IMR-90 (cell line): ENCODE results near the gene HNRNPM. TPM values are rescaled to one million over a fixed set of nuclear protein-coding genes. Genes with fewer than 3 reads are reported as not detected.
A peak's percentile ranks its signal among the peaks of the same experiment; 100 is the strongest.

Experiments
- ATAC-seq: fragments of 200-7000 bp; cut with Tn5 transposase; 2 replicates; pipeline ENCODE4 v1.9.1; 2020; ENCODE audit warnings: low read depth, mild to moderate bottlenecking, moderate library complexity
- BruUV-seq: library from RNA; stranded (reverse); fragments of 400-500 nt; replicated peaks from 2 replicates; lab custom pipeline; 2021; lab: Mats Ljungman, UMichigan
- CTCF ChIA-PET: fragments of 300-600 bp; formaldehyde crosslinking; extraction: SDS; loops from one replicate; lab custom pipeline; 2021; ENCODE audit warnings: antibody characterized with exemption; lab: Yijun Ruan, JAX
- POLR2A ChIA-PET: fragments of 300-600 bp; sonication (Branson Sonifier 250); formaldehyde crosslinking; loops from one replicate; lab custom pipeline; 2022; ENCODE audit warnings: antibody characterized with exemption; ENCODE audit not compliant: unreplicated experiment; lab: Charles Lee
- DNase-seq: peaks from one replicate; pipeline ENCODE4 v3.0.0; 2013
- H2AFZ ChIP-seq: replicated peaks from 2 replicates; pipeline ENCODE3; 2013; ENCODE audit warnings: low read length, mild to moderate bottlenecking; ENCODE audit not compliant: poor library complexity
- H2AK5ac ChIP-seq: 2 replicates; pipeline ENCODE4 v1.6.1; 2013; ENCODE audit warnings: low read depth, low read length, inconsistent platforms
- H2AK9ac ChIP-seq: replicated peaks from 2 replicates; pipeline ENCODE3; 2013; ENCODE audit warnings: mild to moderate bottlenecking, low read depth, low read length, moderate library complexity; ENCODE audit not compliant: poor library complexity
- H2BK120ac ChIP-seq: 2 replicates; pipeline ENCODE4 v1.6.1; 2013; ENCODE audit warnings: low read depth, low read length, inconsistent platforms
- H2BK15ac ChIP-seq: 3 replicates; pipeline ENCODE4 v1.6.1; 2013; ENCODE audit warnings: low read depth, low read length, inconsistent platforms
- H2BK20ac ChIP-seq: 2 replicates; pipeline ENCODE4 v1.6.1; 2013; ENCODE audit warnings: low read depth, mild to moderate bottlenecking, inconsistent platforms, low read length, moderate library complexity
- H2BK5ac ChIP-seq: 2 replicates; pipeline ENCODE4 v1.6.1; 2013; ENCODE audit warnings: mild to moderate bottlenecking, low read depth, low read length, inconsistent platforms; ENCODE audit not compliant: poor library complexity, severe bottlenecking
- H3K14ac ChIP-seq: replicated peaks from 2 replicates; pipeline ENCODE4 v1.6.1; 2013; ENCODE audit warnings: low read depth, low read length, inconsistent platforms
- H3K18ac ChIP-seq: 2 replicates; pipeline ENCODE4 v1.6.1; 2013; ENCODE audit warnings: low read depth, low read length, control low read depth
- H3K23ac ChIP-seq: 2 replicates; pipeline ENCODE4 v1.6.1; 2013; ENCODE audit warnings: low read depth, low read length, inconsistent platforms
- H3K27ac ChIP-seq: 2 replicates; pipeline ENCODE4 v1.5.1; 2013; ENCODE audit warnings: mild to moderate bottlenecking, control low read depth, low read length; ENCODE audit not compliant: insufficient read depth
- H3K27me3 ChIP-seq: 2 replicates; pipeline ENCODE4 v1.6.1; 2013; ENCODE audit warnings: low read length; ENCODE audit not compliant: control insufficient read depth, insufficient read depth
- H3K36me3 ChIP-seq: 2 replicates; pipeline ENCODE4 v1.6.1; 2013; ENCODE audit warnings: low read length, mixed read lengths; ENCODE audit not compliant: control insufficient read depth, insufficient read depth
- H3K4ac ChIP-seq: 2 replicates; pipeline ENCODE4 v1.6.1; 2013; ENCODE audit warnings: low read depth, low read length, inconsistent platforms
- H3K4me1 ChIP-seq: 2 replicates; pipeline ENCODE4 v1.6.1; 2013; ENCODE audit warnings: low read length, mixed read lengths; ENCODE audit not compliant: control insufficient read depth, insufficient read depth
- H3K4me2 ChIP-seq: 2 replicates; pipeline ENCODE4 v1.6.1; 2013; ENCODE audit warnings: low read depth, mild to moderate bottlenecking, control low read depth, low read length, moderate library complexity
- H3K4me3 ChIP-seq: 2 replicates; pipeline ENCODE4 v1.5.1; 2013; ENCODE audit warnings: low read depth, mild to moderate bottlenecking, control low read depth, low read length, moderate library complexity; ENCODE audit not compliant: insufficient read depth
- H3K56ac ChIP-seq: 2 replicates; pipeline ENCODE4 v1.6.1; 2013; ENCODE audit warnings: low read length, inconsistent platforms; ENCODE audit not compliant: insufficient read depth; ENCODE audit errors: extremely low read depth
- H3K79me1 ChIP-seq, 2 experiments: 2 replicates each; pipeline ENCODE4 v1.6.1; 2013; ENCODE audit warnings: low read length in 2 of 2, inconsistent platforms in 1 of 2, low read depth in 1 of 2
- H3K9ac ChIP-seq: 2 replicates; pipeline ENCODE4 v1.6.1; 2013; ENCODE audit warnings: low read depth, low read length, control low read depth
- H3K9me1 ChIP-seq: 2 replicates; pipeline ENCODE4 v1.6.1; 2013; ENCODE audit warnings: low read length, inconsistent platforms; ENCODE audit not compliant: insufficient read depth
- H3K9me3 ChIP-seq: 2 replicates; pipeline ENCODE4 v1.6.1; 2013; ENCODE audit warnings: low read length; ENCODE audit not compliant: control insufficient read depth, insufficient read depth
- H4K20me1 ChIP-seq: 2 replicates; pipeline ENCODE4 v1.6.1; 2013; ENCODE audit warnings: low read length, inconsistent platforms; ENCODE audit not compliant: insufficient read depth
- H4K5ac ChIP-seq: 2 replicates; pipeline ENCODE4 v1.6.1; 2013; ENCODE audit warnings: mild to moderate bottlenecking, low read depth, low read length, control low read depth
- H4K8ac ChIP-seq, 2 experiments: 2 replicates each; pipeline ENCODE4 v1.6.1; 2013; ENCODE audit warnings: low read depth in 2 of 2, low read length in 2 of 2, control low read depth in 1 of 2, inconsistent platforms in 1 of 2
- H4K91ac ChIP-seq: 2 replicates; pipeline ENCODE4 v1.6.1; 2013; ENCODE audit warnings: low read depth, low read length, inconsistent platforms; ENCODE audit not compliant: insufficient read depth
- BHLHE40 ChIP-seq: fragments of 150-350 bp; IDR thresholded peaks from 2 replicates; pipeline ENCODE4 v1.6.1; 2016; ENCODE audit warnings: mild to moderate bottlenecking, low read depth, low read length
- CHD1 ChIP-seq: IDR thresholded peaks from 2 replicates; pipeline ENCODE4 v1.6.1; 2012; ENCODE audit warnings: low read depth, low read length, improper control_type of control experiment
- CTCF ChIP-seq: conservative IDR thresholded peaks from 2 replicates; pipeline ENCODE4 v1.5.1; 2012; ENCODE audit warnings: mild to moderate bottlenecking, low read depth, low read length, improper control_type of control experiment
- ELK1 ChIP-seq: fragments of 150-350 bp; IDR thresholded peaks from 2 replicates; pipeline ENCODE4 v1.6.1; 2016; ENCODE audit warnings: low read depth, mild to moderate bottlenecking, low read length, moderate library complexity, borderline replicate concordance
- MAFK ChIP-seq: IDR thresholded peaks from 2 replicates; pipeline ENCODE4 v1.6.1; 2012; ENCODE audit warnings: low read depth, low read length, improper control_type of control experiment
- MAZ ChIP-seq: IDR thresholded peaks from 2 replicates; pipeline ENCODE4 v1.6.1; 2012; ENCODE audit warnings: low read depth, mild to moderate bottlenecking, low read length, improper control_type of control experiment, moderate library complexity, borderline replicate concordance
- MXI1 ChIP-seq: IDR thresholded peaks from 2 replicates; pipeline ENCODE4 v1.6.1; 2012; ENCODE audit warnings: low read depth, mild to moderate bottlenecking, low read length, moderate library complexity, borderline replicate concordance
- NFE2L2 ChIP-seq: fragments of 150-350 bp; IDR thresholded peaks from 2 replicates; pipeline ENCODE4 v1.6.1; 2016; ENCODE audit warnings: low read depth, mild to moderate bottlenecking, low read length
- POLR2A ChIP-seq: IDR thresholded peaks from 2 replicates; pipeline ENCODE4 v1.6.1; 2012; ENCODE audit warnings: mild to moderate bottlenecking, low read depth, low read length
- RCOR1 ChIP-seq: IDR thresholded peaks from 2 replicates; pipeline ENCODE4 v1.6.1; 2012; ENCODE audit warnings: mild to moderate bottlenecking, low read length, improper control_type of control experiment; ENCODE audit not compliant: insufficient replicate concordance
- RFX5 ChIP-seq: IDR thresholded peaks from 2 replicates; pipeline ENCODE4 v1.8.0; 2012; ENCODE audit warnings: low read depth, mild to moderate bottlenecking, low read length, moderate library complexity
- USF2 ChIP-seq: fragments of 150-350 bp; IDR thresholded peaks from 2 replicates; pipeline ENCODE4 v1.6.1; 2017; ENCODE audit warnings: mild to moderate bottlenecking, antibody characterized with exemption, low read length, low read depth
- WGBS, 2 experiments: methylation state at CpG; one replicate each; pipeline versions ENCODE4 v1.1.5 to v1.1.7; 2013; ENCODE audit warnings: missing lambda C conversion rate in 2 of 2; ENCODE audit not compliant: insufficient read length in 1 of 2; ENCODE audit errors: extremely low coverage in 2 of 2; 5-methylcytosine and 5-hydroxymethylcytosine counted together
- dilution Hi-C: fragments of 300-500 bp; cut with HindIII; formaldehyde crosslinking; loops from one replicate; pipeline ENCODE4 v1.14.3; 2018; ENCODE audit warnings: low sequenced_read_pairs; ENCODE audit not compliant: unreplicated experiment
- in situ Hi-C: fragments of 300-500 bp; cut with MboI; formaldehyde crosslinking; loops from 3 replicates; pipeline ENCODE4 v1.14.3; 2019; ENCODE audit warnings: low sequenced_read_pairs, inconsistent platforms, mixed read lengths
- intact Hi-C: fragments of 100-400 bp; cut with micrococcal nuclease; formaldehyde crosslinking; loops from 2 replicates; pipeline ENCODE4 v1.10.0; 2022
- polyA plus RNA-seq, 3 experiments: library from polyadenylated mRNA; depleted of rRNA; stranded (reverse); fragments of >200 nt; gene quantifications; 2 replicates each; pipeline ENCODE4 v1.2.3, GENCODE V29; 2012; ENCODE audit warnings: low replicate concordance in 1 of 3
- total RNA-seq: library from RNA; depleted of rRNA; stranded (reverse); fragments of >200 nt; gene quantifications from 2 replicates; pipeline ENCODE4 v1.2.3, GENCODE V29; 2012

HNRNPM gene
- total and polyA plus RNA-seq, 2 of the 4 experiments (the other 2 are of a cell fraction): 75.6 to 197 TPM

GRCh38 chr19:8457209-8457608, 12.4 kb downstream of the HNRNPM start:
- Histone ChIP-seq H4K91ac (no peak overlapping the region), H2BK20ac (no peak overlapping the region), H3K56ac (no peak overlapping the region), H3K9ac (no peak overlapping the region), H3K14ac (no peak overlapping the region), H2AK5ac (no peak overlapping the region), H4K8ac (no peak overlapping the region), H3K23ac (peak overlapping the region; percentile 8; the same call in 1 of the 2 replicates), H4K20me1 (peaks cover 100% of the 10 kb centered on the region), H2BK5ac (peak overlapping the region; percentile 19), H3K18ac (no peak overlapping the region), H3K4me1 (peaks cover 35% of the 10 kb centered on the region), H3K27me3 (no peaks in the 10 kb centered on the region), H3K4ac (no peak overlapping the region), H2BK15ac (no peak overlapping the region), H2BK120ac (no peak overlapping the region), H2AFZ (no peak overlapping the region), H3K4me3 (no peak overlapping the region), H3K79me1 (peaks cover 12 to 91% of the 10 kb centered on the region in 2 experiments), H4K5ac (no peak overlapping the region), H3K4me2 (peak overlapping the region; percentile 29; the same call in 1 of the 2 replicates), H3K9me3 (no peaks in the 10 kb centered on the region), H2AK9ac (no peak overlapping the region), H3K9me1 (peaks cover 41% of the 10 kb centered on the region), H3K27ac (no peak overlapping the region), H3K36me3 (peaks cover 19% of the 10 kb centered on the region)
- in situ Hi-C loops: no loop called here
- TF ChIP-seq MAFK (no peak), RCOR1 (no peak), CHD1 (no peak), ELK1 (no peak), NFE2L2 (no peak), BHLHE40 (no peak), MXI1 (no peak), POLR2A (no peak), CTCF (no peak), RFX5 (no peak), USF2 (no peak), MAZ (no peak)
- WGBS, 2 experiments: no CpG with 5 or more reads among the region's 3 CpGs
- DNase-seq (no peak), ATAC-seq (no peak)
- dilution Hi-C loops: no loop called here
- ChIA-PET CTCF (interaction anchor here (2.4 kb wide), 1 partner anchor 9 kb away, joined by 6 read pairs; no protein-coding TSS in a partner anchor), POLR2A (no interaction called here)
- no TSS peak for BruUV-seq
- intact Hi-C loops: loop anchor here (5.0 kb wide), 1 partner anchor 50 kb away; no protein-coding TSS in a partner anchor
